ENCODE data around the gene BCL7B. TPM values are rescaled to one million over a fixed set of nuclear protein-coding genes. Genes with fewer than 3 reads are reported as not detected.

The BCL7B gene
- total RNA-seq, 2 donors from 2014 or later, result 108 to 128 TPM

DNA sequence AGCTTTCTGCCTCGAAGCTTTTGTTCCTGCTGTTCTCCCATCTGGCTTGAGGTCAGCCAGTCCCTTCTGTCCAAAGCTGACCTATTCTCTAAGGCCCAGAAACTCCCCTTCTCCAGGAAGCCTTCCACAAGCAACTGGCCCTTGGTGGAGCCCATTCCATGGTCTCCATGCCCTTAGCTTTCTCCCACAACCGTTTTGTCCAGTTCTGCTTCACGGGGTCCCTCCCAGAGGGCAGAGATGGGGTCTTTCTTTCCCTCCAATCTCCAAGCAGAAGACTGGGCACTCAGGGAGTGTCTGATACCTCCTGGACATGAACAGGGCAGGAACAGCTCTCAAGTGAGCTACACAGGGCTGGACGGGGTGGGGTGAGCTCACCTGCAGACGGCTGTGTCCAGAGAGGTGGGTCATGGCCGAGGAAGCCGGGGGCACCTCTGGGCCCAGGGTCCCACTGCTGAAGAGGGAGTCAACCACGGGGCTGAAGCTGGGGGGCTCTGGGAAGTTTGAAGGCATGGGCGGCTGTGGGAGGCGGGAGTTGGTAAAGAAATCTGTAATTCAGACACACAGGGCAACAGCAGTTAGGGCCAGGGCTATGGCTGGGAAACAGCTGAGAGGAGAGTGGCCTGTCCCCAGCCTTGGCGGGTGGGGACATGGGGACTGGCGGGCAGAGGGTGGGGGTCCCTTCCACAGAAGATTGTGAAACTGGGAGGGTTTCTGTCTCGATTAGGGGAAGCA lies 41.8 kb upstream of the BCL7B start:
- no peaks in the 10 kb centered on the region for H3K36me3 ChIP-seq
- TF ChIP-seq, protein P1, sequence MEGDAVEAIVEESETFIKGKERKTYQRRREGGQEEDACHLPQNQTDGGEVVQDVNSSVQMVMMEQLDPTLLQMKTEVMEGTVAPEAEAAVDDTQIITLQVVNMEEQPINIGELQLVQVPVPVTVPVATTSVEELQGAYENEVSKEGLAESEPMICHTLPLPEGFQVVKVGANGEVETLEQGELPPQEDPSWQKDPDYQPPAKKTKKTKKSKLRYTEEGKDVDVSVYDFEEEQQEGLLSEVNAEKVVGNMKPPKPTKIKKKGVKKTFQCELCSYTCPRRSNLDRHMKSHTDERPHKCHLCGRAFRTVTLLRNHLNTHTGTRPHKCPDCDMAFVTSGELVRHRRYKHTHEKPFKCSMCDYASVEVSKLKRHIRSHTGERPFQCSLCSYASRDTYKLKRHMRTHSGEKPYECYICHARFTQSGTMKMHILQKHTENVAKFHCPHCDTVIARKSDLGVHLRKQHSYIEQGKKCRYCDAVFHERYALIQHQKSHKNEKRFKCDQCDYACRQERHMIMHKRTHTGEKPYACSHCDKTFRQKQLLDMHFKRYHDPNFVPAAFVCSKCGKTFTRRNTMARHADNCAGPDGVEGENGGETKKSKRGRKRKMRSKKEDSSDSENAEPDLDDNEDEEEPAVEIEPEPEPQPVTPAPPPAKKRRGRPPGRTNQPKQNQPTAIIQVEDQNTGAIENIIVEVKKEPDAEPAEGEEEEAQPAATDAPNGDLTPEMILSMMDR (IDR thresholded peaks at IDR 0.05), result no peak
- no peaks in the 10 kb centered on the region for H3K9me3 ChIP-seq
- H3K4me1 ChIP-seq, result no peaks in the 10 kb centered on the region
- H3K27me3 ChIP-seq, result no peaks in the 10 kb centered on the region
- no peak for DNase-seq (ENCODE audit: low spot score)
- no peak overlapping the region for H3K4me3 ChIP-seq
- H3K27ac ChIP-seq, result no peak overlapping the region

DNA sequence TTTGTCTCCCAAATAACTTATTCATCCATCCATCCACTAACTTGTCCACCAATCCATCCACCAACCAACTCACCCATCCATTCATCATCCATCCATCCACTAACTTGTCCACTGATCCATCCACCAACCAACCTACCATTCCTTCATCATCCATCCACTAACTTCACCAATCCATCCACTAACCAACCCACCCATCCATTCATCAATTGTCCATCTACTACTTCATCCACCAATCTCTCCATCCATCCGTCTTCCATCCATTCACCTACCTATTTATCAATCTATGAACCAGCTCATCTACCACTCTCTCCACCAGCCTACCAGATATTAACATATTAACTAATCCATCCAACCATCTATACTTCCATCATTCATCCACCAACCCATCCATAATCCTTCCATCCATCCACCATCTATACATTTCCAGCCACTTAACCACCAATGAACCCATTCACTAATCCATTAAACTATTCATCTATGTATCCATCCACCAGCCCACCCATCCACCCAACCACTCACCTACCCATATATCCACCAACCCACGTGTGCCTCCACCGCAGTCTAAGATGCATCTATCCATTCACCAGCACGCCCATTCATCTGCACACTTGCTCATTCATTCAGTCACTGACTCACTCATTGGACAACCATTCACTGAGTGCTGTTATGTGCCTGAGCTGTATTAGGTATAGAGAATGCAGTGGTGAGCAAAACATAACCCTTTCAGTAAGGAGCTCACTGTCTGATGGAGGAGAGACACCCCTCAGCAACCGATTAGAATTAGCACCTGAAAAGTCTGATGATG lies 40.7 kb upstream of the BCL7B start:
- no peaks in the 10 kb centered on the region for H3K36me3 ChIP-seq
- no peaks in the 10 kb centered on the region for H3K4me1 ChIP-seq
- no peaks in the 10 kb centered on the region for H3K27me3 ChIP-seq
- DNase-seq (ENCODE audit: low spot score), result no peak
- H3K4me3 ChIP-seq, result no peak overlapping the region
- H3K27ac ChIP-seq, result no peak overlapping the region
- H3K9me3 ChIP-seq, result no peaks in the 10 kb centered on the region
- TF ChIP-seq, protein P1 (IDR thresholded peaks at IDR 0.05), result no peak

DNA sequence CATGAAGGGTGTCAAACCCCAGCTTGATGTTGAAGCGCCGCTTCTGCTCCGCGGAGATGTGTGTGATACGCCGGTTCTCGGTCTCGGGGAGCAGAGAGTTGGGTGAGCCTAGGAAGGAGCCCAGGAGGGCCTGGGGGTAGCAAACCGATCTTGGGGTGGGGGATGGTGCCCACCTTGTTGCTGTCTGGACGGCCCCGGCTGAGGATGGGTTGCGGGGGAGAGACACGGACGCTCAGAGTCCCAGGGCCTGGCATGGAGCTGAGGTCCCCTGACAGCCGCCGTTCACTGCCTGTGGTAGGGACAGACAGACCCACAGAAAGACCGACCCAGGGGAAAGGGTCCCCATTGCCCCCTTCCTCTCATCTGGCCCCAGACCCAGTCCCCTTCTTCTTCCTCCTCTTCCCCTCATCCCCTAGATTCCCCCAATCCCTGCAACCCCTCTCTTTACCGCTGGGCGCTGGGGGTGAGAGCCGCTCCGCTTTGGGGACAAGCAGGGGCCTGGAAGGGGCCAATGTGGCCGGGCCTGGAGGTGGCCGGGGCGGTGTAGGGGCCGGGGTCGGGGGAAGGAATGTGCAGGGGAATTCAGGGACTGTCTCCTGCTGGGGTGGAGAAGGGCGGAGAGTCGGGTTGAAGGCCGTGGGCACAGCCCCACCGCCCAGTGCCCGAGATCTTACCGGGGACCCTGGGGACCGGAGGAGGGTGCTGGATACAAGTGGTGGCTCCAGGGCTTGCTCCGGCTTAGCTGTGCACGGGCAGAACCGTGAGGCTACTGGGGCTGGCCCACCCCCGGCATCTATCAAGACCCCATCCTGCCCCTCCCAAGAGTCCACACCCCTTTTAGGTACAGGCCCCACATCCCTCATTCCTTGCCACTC lies 38.9 kb upstream of the BCL7B start:
- Histone ChIP-seq H3K27ac (no peak overlapping the region), H3K4me3 (no peak overlapping the region), H3K4me1 (no peaks in the 10 kb centered on the region), H3K9me3 (no peaks in the 10 kb centered on the region), H3K36me3 (no peaks in the 10 kb centered on the region), H3K27me3 (no peaks in the 10 kb centered on the region)
- DNase-seq (ENCODE audit: low spot score), result no peak
- TF ChIP-seq, protein P1 (IDR thresholded peaks at IDR 0.05), result no peak

DNA sequence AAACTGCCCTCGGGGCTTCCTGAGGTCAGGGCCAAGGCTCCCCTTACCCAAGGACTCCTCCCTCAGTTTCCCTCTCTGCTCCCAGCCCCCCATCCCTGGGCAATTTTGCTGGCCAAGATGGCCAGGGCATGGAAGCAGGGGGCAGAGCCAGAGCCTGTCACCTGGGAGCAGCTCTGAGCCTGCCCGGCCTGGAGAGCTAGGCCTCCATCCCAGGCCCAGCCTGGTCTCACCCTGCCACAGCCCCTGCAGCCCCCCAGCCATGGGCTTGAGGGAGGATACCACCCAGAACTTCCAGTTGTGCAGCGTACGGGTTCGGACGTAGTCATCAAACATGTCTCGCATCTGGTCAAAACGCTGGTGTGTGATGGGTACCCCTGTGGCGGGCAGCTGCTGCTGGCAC lies 37.9 kb upstream of the BCL7B start:
- Histone ChIP-seq H3K27me3 (no peaks in the 10 kb centered on the region), H3K4me3 (no peak overlapping the region), H3K36me3 (no peaks in the 10 kb centered on the region), H3K27ac (no peak overlapping the region), H3K9me3 (no peaks in the 10 kb centered on the region), H3K4me1 (no peaks in the 10 kb centered on the region)
- TF ChIP-seq, protein P1 (IDR thresholded peaks at IDR 0.05), result no peak
- no peak for DNase-seq (ENCODE audit: low spot score)

DNA sequence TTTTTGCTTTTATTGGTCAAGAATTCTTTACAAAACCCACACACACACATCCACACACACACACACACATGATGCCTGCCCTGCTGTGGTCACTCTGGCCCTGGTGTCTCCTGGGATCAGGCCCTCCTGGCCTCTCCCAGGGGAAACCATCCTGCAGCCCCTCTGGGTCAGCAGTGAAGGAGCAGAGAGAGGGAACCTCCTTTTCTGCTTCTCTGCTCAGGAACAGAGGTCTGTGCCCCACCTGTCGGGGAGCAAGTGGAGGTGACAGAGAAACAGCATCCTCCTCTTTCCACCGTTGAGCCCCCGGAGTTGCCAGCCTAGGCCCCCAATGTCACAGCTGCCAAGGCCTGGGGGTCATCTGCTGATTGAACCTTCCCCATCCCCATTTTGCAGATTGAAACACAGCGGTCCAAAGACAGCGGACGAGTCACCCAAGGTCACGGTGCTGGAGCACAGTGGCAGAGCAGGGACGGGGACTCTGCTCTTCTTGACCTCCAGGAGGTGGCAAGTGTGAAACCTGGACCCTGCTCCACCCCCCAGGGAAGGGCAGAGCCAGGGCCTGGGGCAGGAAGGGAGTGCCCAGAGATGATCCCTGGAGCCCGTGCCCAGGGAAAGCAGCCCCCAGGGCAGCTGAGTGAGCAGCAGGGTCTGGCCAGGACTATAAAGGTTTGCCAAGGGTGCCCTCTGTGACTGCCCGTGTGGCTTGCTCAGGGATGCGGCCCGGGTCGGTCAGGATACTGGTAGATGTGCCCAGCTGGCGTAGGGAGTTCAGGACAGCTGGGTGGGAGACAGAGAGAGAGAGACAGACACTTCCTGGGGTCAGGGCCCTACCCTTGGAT lies 35.9 kb upstream of the BCL7B start:
- H3K9me3 ChIP-seq, result no peaks in the 10 kb centered on the region
- TF ChIP-seq, protein P1 (IDR thresholded peaks at IDR 0.05), result no peak
- no peaks in the 10 kb centered on the region for H3K36me3 ChIP-seq
- no peaks in the 10 kb centered on the region for H3K27me3 ChIP-seq
- H3K27ac ChIP-seq, result no peak overlapping the region
- no peak for DNase-seq (ENCODE audit: low spot score)
- no peaks in the 10 kb centered on the region for H3K4me1 ChIP-seq
- H3K4me3 ChIP-seq, result no peak overlapping the region

Data from right atrium auricular region (tissue), 2 donors.